ENCODE data around the gene ADCY1. TPM values are rescaled to one million over a fixed set of nuclear protein-coding genes. Genes with fewer than 3 reads are reported as not detected.

ADCY1 gene
- polyA plus RNA-seq, 12 donors: 10.5 to 18.9 (median 13.3) TPM; not detected in 1

DNA sequence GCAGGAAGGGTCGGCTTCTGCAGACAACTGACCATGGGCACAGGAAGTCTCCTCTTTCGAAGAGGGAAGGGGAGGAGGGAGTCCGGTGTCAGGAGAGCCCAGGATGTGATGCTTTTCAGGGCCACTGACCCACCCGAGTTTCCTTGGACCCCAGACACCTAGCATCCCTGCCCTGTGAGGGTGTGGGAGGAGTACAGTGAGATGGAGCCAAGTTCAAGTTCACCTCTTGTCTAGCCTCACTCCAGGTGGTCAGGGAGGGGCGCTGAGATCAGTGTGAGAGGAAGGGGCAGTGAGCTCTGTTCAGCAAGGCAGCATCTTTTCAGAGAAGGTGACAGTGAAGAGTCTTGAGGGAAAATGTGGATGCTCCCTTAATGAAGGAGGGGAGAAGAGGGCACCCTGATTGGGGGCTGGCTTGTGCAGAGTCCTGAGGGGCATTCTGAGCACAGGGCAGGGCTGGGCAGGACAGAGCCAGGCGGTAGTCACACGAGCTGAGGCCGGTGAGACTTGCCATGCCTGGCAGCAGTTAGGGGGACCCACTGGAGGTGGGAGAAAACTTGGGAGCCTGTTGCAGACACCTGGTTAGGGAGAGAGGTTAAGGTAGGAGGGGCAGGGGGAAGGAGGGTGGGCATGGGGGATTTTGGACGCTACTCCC, 49.7 kb downstream of the ADCY1 start:
- DNase-seq: no peak

- no peak for DNase-seq
Measured at GRCh38 chr7:45624392-45624760, 50.2 kb downstream of the ADCY1 start.

- DNase-seq: no peak
Measured at GRCh38 chr7:45625067-45625466, 50.9 kb downstream of the ADCY1 start.

- DNase-seq: no peak
Measured at GRCh38 chr7:45625714-45626440, 51.7 kb downstream of the ADCY1 start.

- DNase-seq: no peak
Measured at GRCh38 chr7:45626441-45627430, 52.6 kb downstream of the ADCY1 start.

DNA sequence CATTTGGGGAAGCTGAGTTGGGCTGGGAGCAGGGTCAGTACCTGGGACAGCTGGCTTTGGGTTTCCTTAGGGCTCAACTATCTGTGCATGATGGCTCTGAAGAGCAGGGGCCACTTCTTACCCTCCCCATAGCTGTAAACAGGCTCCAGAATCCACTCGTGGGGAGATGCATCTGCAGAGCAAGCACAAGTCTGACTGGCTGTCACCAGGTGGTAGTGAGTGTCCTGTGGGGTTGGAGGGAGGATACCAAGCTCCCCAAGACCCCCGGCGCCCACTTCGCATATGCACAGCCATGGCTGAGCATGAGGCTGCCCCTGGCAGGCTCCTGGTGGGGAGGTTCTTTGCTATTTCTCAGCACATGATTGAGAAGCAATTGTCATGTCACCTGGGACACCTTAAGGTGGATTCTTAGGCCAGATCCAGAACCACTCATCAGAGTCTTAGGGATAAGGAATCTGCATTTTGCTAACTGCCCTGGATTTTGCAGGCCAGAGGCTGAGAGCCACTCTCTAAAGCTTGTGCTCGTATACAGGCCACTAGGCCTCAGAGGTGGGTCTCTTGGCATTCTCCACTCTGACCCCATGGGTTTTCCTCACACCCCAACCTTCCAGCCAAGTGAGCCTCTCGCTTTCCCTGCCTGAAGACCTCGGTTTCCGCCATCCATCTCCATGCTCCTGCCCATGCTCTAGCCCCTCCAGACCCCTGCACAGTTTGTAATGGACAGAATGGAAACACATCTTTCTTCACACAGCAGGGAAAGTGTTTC, 53.7 kb downstream of the ADCY1 start:
- no peak for DNase-seq

- DNase-seq: no peak
Measured at GRCh38 chr7:45631569-45631968, 57.4 kb downstream of the ADCY1 start.

- no peak for DNase-seq
Measured at GRCh38 chr7:45636733-45637132, 62.6 kb downstream of the ADCY1 start.

- DNase-seq: no peak
Measured at GRCh38 chr7:45638916-45639315, 64.7 kb downstream of the ADCY1 start.

DNA sequence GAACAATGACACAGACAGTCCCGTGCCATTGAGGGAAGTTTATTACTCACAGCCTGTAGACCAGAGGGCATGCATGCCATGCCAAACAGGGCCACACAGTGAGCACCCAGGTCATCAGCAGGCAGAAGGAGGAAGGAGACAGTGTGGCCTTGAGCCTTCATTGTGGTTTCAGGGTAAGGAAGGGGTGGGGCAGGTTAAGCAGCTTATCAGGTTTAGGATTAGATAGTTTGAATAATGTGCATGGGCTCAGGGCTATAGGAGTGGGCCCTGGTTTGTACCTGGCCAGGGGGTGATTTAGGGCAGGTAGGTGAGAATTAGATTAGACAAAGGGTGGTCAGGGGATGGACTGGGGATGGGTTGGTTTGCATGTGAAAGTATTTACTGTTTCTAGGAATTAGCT, 67.9 kb downstream of the ADCY1 start:
- DNase-seq: no peak

DNA sequence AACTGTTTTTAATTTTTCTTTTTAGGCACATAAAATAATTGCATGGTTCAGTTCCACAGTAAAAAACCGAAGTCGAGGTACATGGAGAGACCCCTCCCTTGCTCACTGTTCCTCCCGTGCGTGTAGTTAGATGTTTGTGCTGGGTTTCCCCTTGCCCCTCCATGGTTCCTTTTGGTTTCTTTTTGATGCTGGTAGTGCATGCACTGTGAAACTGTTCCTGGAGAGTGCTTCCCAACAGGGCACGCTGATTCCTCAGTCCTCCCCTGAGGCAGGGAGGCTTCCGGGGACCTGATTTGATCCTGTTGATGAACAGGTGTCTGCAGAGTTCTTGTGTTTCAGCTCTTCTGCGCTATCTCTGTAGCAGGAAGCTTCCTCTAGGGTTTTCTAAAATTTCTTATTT, 69.5 kb downstream of the ADCY1 start:
- DNase-seq: no peak

DNA sequence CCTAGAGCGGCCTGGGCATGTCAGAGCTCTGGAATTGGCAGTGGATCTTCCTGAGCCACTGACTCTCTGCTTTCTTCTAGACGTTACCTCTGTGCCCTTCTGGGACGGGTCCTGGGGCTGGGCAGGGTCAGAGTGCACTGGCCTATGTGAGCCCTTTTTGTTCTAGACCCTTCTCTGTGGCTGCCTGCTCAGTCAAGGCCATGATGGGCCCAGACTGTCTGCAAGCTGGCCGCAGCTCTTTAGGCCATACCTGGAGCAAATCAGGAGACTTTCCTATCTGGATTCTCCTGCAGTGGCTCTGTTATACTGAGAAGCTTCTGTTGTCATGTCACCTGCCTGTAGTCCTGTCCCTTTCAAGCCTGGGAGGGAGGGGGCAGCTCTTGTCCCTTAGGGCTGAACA, 70.1 kb downstream of the ADCY1 start:
- DNase-seq: no peak

- DNase-seq: no peak
Measured at GRCh38 chr7:45645141-45645969, 71.2 kb downstream of the ADCY1 start.

DNA sequence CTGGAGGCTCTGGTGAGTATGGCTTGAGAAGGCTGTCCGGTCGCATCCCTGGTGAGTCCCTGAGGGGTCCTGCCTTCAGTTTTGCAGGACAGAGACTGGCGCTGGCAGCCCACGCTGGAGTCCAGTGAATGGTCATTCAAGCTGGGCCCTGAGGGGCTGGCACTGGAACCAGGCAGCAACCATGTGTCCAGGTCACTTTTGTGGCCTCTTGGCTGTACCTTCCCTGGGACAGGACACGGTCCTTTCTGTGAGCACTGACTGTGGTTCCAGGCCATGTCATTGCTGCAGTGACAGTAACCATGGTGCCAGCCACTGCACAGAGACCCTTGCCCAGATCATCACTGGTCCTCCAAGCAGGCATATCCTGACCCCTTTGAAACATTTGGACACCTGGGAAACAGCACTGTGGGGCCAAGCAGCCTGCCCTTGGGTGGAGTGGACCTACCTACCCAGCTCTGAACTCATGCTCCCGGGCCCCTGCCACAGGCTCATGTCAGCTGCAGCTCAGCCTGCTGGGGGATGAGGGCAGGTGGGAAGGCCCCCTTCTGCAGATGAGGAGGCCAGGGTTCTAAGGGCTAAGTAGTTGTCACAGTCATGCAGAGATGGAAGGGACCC, 72.1 kb downstream of the ADCY1 start:
- no peak for DNase-seq

GRCh38 chr7:45646996-45647825, 73.0 kb downstream of the ADCY1 start:
- DNase-seq: peak; percentile 7

DNA sequence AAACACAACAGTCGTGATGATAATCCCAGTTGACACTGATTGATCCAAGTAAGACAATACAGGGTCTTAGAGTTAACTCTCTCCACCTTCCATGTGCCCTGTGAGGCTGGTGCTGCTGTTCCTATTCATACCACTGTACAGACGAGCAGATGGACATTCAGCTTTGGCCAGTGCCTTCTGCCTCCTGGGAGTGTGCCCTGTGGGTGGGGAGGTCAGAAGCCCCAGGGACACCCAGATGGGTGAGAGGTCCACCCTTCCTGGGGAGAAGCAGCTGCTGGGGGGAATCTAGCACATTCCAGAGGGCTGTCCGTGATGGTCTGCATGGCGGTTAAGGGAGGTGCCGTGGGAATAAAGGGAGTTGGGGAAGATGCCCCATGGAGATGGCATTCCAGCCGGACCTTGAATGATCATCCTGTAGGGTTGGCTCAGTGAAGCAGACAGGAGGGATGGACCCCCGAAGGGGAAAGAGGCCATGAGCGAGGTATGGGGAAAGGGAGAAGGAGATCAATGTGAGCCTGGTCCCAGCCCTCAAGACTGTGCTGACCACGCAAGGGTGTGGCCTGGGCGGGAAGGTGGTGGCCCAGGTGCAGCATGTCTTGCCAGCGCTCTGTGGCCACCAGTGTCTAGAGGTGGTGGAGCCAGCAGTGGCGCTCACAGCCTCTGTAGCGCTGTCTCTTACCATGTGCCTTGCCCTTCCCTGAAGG, 74.0 kb downstream of the ADCY1 start:
- DNase-seq: no peak

DNA sequence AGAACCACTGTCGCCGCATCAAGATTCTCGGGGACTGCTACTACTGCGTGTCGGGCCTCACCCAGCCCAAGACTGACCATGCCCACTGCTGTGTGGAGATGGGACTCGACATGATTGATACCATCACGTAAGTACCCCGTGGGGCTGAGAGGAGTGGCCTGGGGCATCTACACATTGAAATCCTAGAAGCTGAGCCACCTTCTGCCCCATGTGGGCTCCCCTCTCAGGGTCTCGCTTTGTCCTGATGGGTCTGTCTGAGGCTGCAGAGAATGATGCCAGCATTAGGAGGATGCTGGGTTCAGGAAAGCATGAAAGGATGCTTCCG, 74.5 kb downstream of the ADCY1 start:
- DNase-seq: no peak

- no peak for DNase-seq
Measured at GRCh38 chr7:45649560-45650346, 75.6 kb downstream of the ADCY1 start.
